Muscle of arm (tissue), 12 donors: Measurements from ENCODE around the gene NTRK2. TPM values are rescaled to one million over a fixed set of nuclear protein-coding genes. Genes with fewer than 3 reads are reported as not detected.

Experiments
- DNase-seq: peaks from one replicate; pipeline ENCODE4 v3.0.0-alpha.2; 2013
- polyA plus RNA-seq, 12 donors: library from polyadenylated mRNA; unstranded; fragments of 120-200 nt; gene quantifications; one replicate each; pipeline ENCODE4 v1.2.1, GENCODE V29; 2013; ENCODE audit not compliant: insufficient read length in 12 of 12

Gene NTRK2
- polyA plus RNA-seq, 12 donors: 13.7 to 57.4 (median 20.5) TPM; not detected in 1

GRCh38 chr9:84723426-84723825 lies 53.9 kb downstream of the NTRK2 start:
- no peak for DNase-seq

- no peak for DNase-seq
These were observed 62.2 kb downstream of the NTRK2 start for GRCh38 chr9:84731696-84732095.

- no peak for DNase-seq
These were observed 66.6 kb downstream of the NTRK2 start for GRCh38 chr9:84736081-84736480.

- DNase-seq: no peak
These were observed 67.0 kb downstream of the NTRK2 start for GRCh38 chr9:84736536-84736935.

- no peak for DNase-seq
These were observed 68.8 kb downstream of the NTRK2 start for GRCh38 chr9:84738353-84738752.

- DNase-seq: no peak
These were observed 72.7 kb downstream of the NTRK2 start for GRCh38 chr9:84742261-84742660.

- DNase-seq: no peak
These were observed 74.7 kb downstream of the NTRK2 start for GRCh38 chr9:84744195-84744594.

- DNase-seq: no peak
These were observed 75.2 kb downstream of the NTRK2 start for GRCh38 chr9:84744726-84745125.

- no peak for DNase-seq
These were observed 78.6 kb downstream of the NTRK2 start for GRCh38 chr9:84748112-84748511.

GRCh38 chr9:84750152-84750865 lies 80.8 kb downstream of the NTRK2 start:
- DNase-seq: no peak

GRCh38 chr9:84751921-84752320 lies 82.4 kb downstream of the NTRK2 start:
- no peak for DNase-seq

GRCh38 chr9:84754461-84754860 lies 84.9 kb downstream of the NTRK2 start:
- peak; percentile 35 for DNase-seq

- peak; percentile 37 for DNase-seq
These were observed 85.4 kb downstream of the NTRK2 start for GRCh38 chr9:84754881-84755280.

- no peak for DNase-seq
These were observed 85.9 kb downstream of the NTRK2 start for GRCh38 chr9:84755380-84755779.

GRCh38 chr9:84756171-84756570 lies 86.6 kb downstream of the NTRK2 start:
- peak; percentile 64 for DNase-seq

- DNase-seq: peak; percentile 83
These were observed 87.2 kb downstream of the NTRK2 start for GRCh38 chr9:84756731-84757130.

GRCh38 chr9:84758817-84759216 lies 89.3 kb downstream of the NTRK2 start:
- no peak for DNase-seq

- no peak for DNase-seq
These were observed 89.8 kb downstream of the NTRK2 start for GRCh38 chr9:84759300-84759750.

- no peak for DNase-seq
These were observed 90.3 kb downstream of the NTRK2 start for GRCh38 chr9:84759804-84760203.

- no peak for DNase-seq
These were observed 91.7 kb downstream of the NTRK2 start for GRCh38 chr9:84761137-84761808.

- DNase-seq: no peak
These were observed 103.0 kb downstream of the NTRK2 start for GRCh38 chr9:84772511-84772910.

GRCh38 chr9:84773022-84773421 lies 103.5 kb downstream of the NTRK2 start:
- DNase-seq: no peak

- DNase-seq: no peak
These were observed 105.6 kb downstream of the NTRK2 start for GRCh38 chr9:84775056-84775643.
